Neural cell (in vitro differentiated cells): Measurements from ENCODE around the gene AURKA. TPM values are rescaled to one million over a fixed set of nuclear protein-coding genes. Genes with fewer than 3 reads are reported as not detected.
"Not testable (repeated sequence)": the region's sequence is repeated elsewhere in the genome, so short reads cannot be mapped to it uniquely, and the experiment has no call there.

Experiments
- H2AFZ ChIP-seq: fragments of 200-600, 300-800 bp; sonication (generic), shearing (Covaris generic); 2 replicates; pipeline ENCODE4 v1.6.0; 2014; ENCODE audit warnings: low read depth, mild to moderate bottlenecking, antibody characterized with exemption, low read length, moderate library complexity
- H3F3A ChIP-seq: fragments of 200-600 bp; shearing (Covaris generic); 2 replicates; pipeline ENCODE4 v1.6.1; 2016; ENCODE audit warnings: mild to moderate bottlenecking, moderate library complexity, mixed read lengths, antibody characterized with exemption, low read length; ENCODE audit not compliant: insufficient read depth, poor library complexity, severe bottlenecking
- H3K27ac ChIP-seq: fragments of 200-600, 300-800 bp; sonication (generic), shearing (Covaris generic); 2 replicates; pipeline ENCODE4 v1.5.1; 2014; ENCODE audit warnings: mild to moderate bottlenecking, low read length, moderate library complexity
- H3K27me3 ChIP-seq: fragments of 300-800, 200-600 bp; sonication (generic), shearing (Covaris generic); 2 replicates; pipeline ENCODE4 v1.6.0; 2014; ENCODE audit warnings: mild to moderate bottlenecking, low read depth, low read length, moderate library complexity; ENCODE audit not compliant: insufficient read depth
- H3K36me3 ChIP-seq: fragments of 300-800, 200-600 bp; sonication (generic), shearing (Covaris generic); 2 replicates; pipeline ENCODE4 v1.5.1; 2014; ENCODE audit warnings: mild to moderate bottlenecking, antibody characterized with exemption, low read length, moderate library complexity; ENCODE audit not compliant: insufficient read depth
- H3K4me2 ChIP-seq: fragments of 300-800, 200-600 bp; sonication (generic), shearing (Covaris generic); 2 replicates; pipeline ENCODE4 v1.6.0; 2014; ENCODE audit warnings: mild to moderate bottlenecking, low read length
- H3K4me3 ChIP-seq: fragments of 300-800, 200-600 bp; sonication (generic), shearing (Covaris generic); 2 replicates; pipeline ENCODE4 v1.5.1; 2014; ENCODE audit warnings: mild to moderate bottlenecking, low read length, moderate library complexity
- H3K79me2 ChIP-seq: fragments of 200-600 bp; shearing (Covaris generic); replicated peaks from 2 replicates; pipeline ENCODE4 v1.6.0; 2014; ENCODE audit warnings: mild to moderate bottlenecking, low read length, moderate library complexity; ENCODE audit not compliant: insufficient read depth
- H3K9ac ChIP-seq: fragments of 300-800, 200-600 bp; sonication (generic), shearing (Covaris generic); 2 replicates; pipeline ENCODE4 v1.6.1; 2016; ENCODE audit warnings: mild to moderate bottlenecking, low read length, mixed read lengths
- H3K9me2 ChIP-seq: fragments of 200-600 bp; shearing (Covaris generic); 2 replicates; pipeline ENCODE4 v1.6.1; 2016; ENCODE audit warnings: mild to moderate bottlenecking, low read length, mixed read lengths; ENCODE audit not compliant: insufficient read depth
- H3K9me3 ChIP-seq: fragments of 200-600, 300-800 bp; sonication (generic), shearing (Covaris generic); 2 replicates; pipeline ENCODE4 v1.6.1; 2016; ENCODE audit warnings: mild to moderate bottlenecking, mixed run types, low read length, moderate library complexity, mixed read lengths
- H4K20me1 ChIP-seq: fragments of 200-600 bp; shearing (Covaris generic); 2 replicates; pipeline ENCODE4 v1.6.1; 2016; ENCODE audit warnings: mild to moderate bottlenecking, mixed run types; ENCODE audit not compliant: insufficient read depth
- EP300 ChIP-seq: fragments of 450-650 bp; conservative IDR thresholded peaks from 2 replicates; pipeline ENCODE4 v1.6.1; 2014; ENCODE audit warnings: antibody characterized with exemption, mild to moderate bottlenecking, moderate library complexity; ENCODE audit not compliant: poor library complexity, severe bottlenecking
- EZH2 ChIP-seq: fragments of 200-600, 300-800 bp; shearing (Covaris generic), sonication (generic); IDR thresholded peaks from 2 replicates; pipeline ENCODE4 v1.6.1; 2014; ENCODE audit warnings: antibody characterized with exemption, low read length, borderline replicate concordance, mild to moderate bottlenecking; ENCODE audit not compliant: insufficient read depth, poor library complexity, severe bottlenecking
- MXI1 ChIP-seq: fragments of 450-650 bp; conservative IDR thresholded peaks from 2 replicates; pipeline ENCODE4 v1.6.1; 2014; ENCODE audit warnings: antibody characterized with exemption, mild to moderate bottlenecking; ENCODE audit not compliant: poor library complexity, severe bottlenecking
- POLR2AphosphoS5 ChIP-seq: IDR thresholded peaks from 2 replicates; pipeline ENCODE4 v1.6.1; 2012
- RAD21 ChIP-seq: fragments of 450-650 bp; conservative IDR thresholded peaks from 2 replicates; pipeline ENCODE4 v1.6.1; 2014; ENCODE audit warnings: antibody characterized with exemption, mild to moderate bottlenecking, moderate library complexity
- REST ChIP-seq: IDR thresholded peaks from 2 replicates; pipeline ENCODE4 v1.6.1; 2012; ENCODE audit warnings: borderline replicate concordance
- SMC3 ChIP-seq: fragments of 450-650 bp; conservative IDR thresholded peaks from 2 replicates; pipeline ENCODE4 v1.6.1; 2014; ENCODE audit warnings: antibody characterized with exemption, mild to moderate bottlenecking, moderate library complexity; ENCODE audit not compliant: poor library complexity
- TAF1 ChIP-seq: IDR thresholded peaks from 2 replicates; pipeline ENCODE4 v1.6.1; 2012; ENCODE audit warnings: low read depth
- polyA plus RNA-seq: library from polyadenylated mRNA; depleted of rRNA; stranded (reverse); fragments of >200 nt; gene quantifications from 2 replicates; pipeline ENCODE4 v1.2.3, GENCODE V29; 2014
- TF ChIP-seq, protein P1 (sequence below): fragments of 450-650 bp; IDR thresholded peaks from 2 replicates; pipeline ENCODE4 v1.5.1; 2014; ENCODE audit warnings: antibody characterized with exemption, mild to moderate bottlenecking, moderate library complexity; ENCODE audit not compliant: poor library complexity, severe bottlenecking

AURKA gene
- polyA plus RNA-seq, 1 donor from 2014 or later, result 2.5 TPM

GRCh38 chr20:56411287-56411686 lies 19.3 kb upstream of the AURKA start:
- not testable (repeated sequence) for H3K9ac ChIP-seq, H3K9me3 ChIP-seq, H2AFZ ChIP-seq, H3K4me2 ChIP-seq, H3K27me3 ChIP-seq, H3K27ac ChIP-seq, H3K36me3 ChIP-seq, H4K20me1 ChIP-seq, H3K79me2 ChIP-seq, H3K4me3 ChIP-seq, H3K9me2 ChIP-seq, H3F3A ChIP-seq

GRCh38 chr20:56409956-56410355 lies 17.9 kb upstream of the AURKA start:
- Histone ChIP-seq H4K20me1 (no peaks in the 10 kb centered on the region), H3K4me3 (no peak overlapping the region), H2AFZ (no peak overlapping the region), H3K27ac (no peak overlapping the region), H3K36me3 (no peaks in the 10 kb centered on the region), H3K9me3 (no peaks in the 10 kb centered on the region), H3K79me2 (no peaks in the 10 kb centered on the region), H3K9ac (no peak overlapping the region), H3K27me3 (no peaks in the 10 kb centered on the region), H3K4me2 (no peak overlapping the region), H3K9me2 (no peaks in the 10 kb centered on the region), H3F3A (no peaks in the 10 kb centered on the region)
- TF ChIP-seq RAD21 (no peak), SMC3 (no peak), MXI1 (no peak), POLR2AphosphoS5 (no peak), EP300 (no peak), EZH2 (no peak)
- TF ChIP-seq, protein P1, sequence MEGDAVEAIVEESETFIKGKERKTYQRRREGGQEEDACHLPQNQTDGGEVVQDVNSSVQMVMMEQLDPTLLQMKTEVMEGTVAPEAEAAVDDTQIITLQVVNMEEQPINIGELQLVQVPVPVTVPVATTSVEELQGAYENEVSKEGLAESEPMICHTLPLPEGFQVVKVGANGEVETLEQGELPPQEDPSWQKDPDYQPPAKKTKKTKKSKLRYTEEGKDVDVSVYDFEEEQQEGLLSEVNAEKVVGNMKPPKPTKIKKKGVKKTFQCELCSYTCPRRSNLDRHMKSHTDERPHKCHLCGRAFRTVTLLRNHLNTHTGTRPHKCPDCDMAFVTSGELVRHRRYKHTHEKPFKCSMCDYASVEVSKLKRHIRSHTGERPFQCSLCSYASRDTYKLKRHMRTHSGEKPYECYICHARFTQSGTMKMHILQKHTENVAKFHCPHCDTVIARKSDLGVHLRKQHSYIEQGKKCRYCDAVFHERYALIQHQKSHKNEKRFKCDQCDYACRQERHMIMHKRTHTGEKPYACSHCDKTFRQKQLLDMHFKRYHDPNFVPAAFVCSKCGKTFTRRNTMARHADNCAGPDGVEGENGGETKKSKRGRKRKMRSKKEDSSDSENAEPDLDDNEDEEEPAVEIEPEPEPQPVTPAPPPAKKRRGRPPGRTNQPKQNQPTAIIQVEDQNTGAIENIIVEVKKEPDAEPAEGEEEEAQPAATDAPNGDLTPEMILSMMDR, result no peak

- no peaks in the 10 kb centered on the region for H4K20me1 ChIP-seq
- H3K36me3 ChIP-seq, result no peaks in the 10 kb centered on the region
- no peaks in the 10 kb centered on the region for H3K79me2 ChIP-seq
- no peaks in the 10 kb centered on the region for H3K27me3 ChIP-seq
- H3K9ac ChIP-seq, result no peak overlapping the region
- no peak overlapping the region for H3K4me3 ChIP-seq
- no peak overlapping the region for H3K27ac ChIP-seq
- H3F3A ChIP-seq, result no peaks in the 10 kb centered on the region
- H2AFZ ChIP-seq, result no peak overlapping the region
- TF ChIP-seq POLR2AphosphoS5 (no peak), RAD21 (no peak), MXI1 (no peak), SMC3 (no peak), TAF1 (no peak), EZH2 (no peak), REST (no peak), EP300 (no peak)
- TF ChIP-seq, protein P1, result no peak
- no peaks in the 10 kb centered on the region for H3K9me3 ChIP-seq
- no peaks in the 10 kb centered on the region for H3K9me2 ChIP-seq
- no peak overlapping the region for H3K4me2 ChIP-seq
Observed at GRCh38 chr20:56409521-56409920, 17.5 kb upstream of the AURKA start.
